HG02798 (cell line): Measurements from ENCODE around the gene GZMB.
"Not testable (repeated sequence)": the region's sequence is repeated elsewhere in the genome, so short reads cannot be mapped to it uniquely, and the experiment has no call there.

Source experiments
- ATAC-seq: cut with Tn5 transposase; IDR thresholded peaks from one replicate; pipeline ENCODE4 v1.9.1; 2021; ENCODE audit warnings: mild to moderate bottlenecking; ENCODE audit not compliant: unreplicated experiment, poor library complexity

The GZMB gene

GRCh38 chr14:24634158-24634557 is at the start of gene GZMB:
GZMB (minus strand) TSS chr14:24634190; CDS start chr14:24634160, 30 bp downstream.
- ATAC-seq = no peak

DNA sequence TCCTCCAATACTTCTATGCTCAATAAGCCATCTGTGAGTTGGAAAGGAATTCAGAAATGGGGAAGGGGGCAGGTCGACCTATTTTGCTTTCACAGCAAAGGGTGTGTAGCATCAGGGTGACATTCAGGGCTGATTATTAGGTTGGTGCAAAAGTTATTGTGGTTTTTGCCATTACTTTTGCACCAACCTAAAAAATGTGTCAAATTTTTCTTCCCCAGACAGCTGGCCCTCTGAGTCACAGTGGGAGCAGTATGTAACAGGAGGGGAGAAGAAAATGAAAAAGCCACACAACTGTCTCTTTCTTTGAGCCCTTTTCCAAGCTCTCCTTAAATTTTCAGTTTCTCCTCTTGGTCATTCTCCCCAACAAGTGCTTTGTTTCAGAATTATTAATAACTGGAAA is 47.1 kb upstream of the GZMB start:
- no peak for ATAC-seq

DNA sequence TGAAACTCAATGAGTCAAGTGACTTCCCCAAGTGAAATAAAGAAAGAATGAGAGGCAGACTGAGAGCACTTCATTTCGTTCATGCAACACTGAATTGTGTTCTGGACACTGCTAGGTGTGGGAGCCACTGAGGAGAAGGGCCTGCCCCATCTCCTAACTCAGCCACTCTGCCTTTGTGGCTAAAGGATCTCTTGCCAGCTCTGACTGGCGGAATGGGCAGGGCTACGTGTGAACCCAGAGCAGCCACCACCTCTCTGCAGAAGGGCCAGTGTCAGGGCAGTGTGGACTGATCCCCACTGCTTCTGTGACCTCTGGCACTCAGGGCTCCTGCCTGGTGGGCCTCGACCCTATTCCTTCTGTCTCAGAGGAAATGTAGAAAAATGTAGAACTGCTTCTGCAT is 46.5 kb upstream of the GZMB start:
- no peak for ATAC-seq

DNA sequence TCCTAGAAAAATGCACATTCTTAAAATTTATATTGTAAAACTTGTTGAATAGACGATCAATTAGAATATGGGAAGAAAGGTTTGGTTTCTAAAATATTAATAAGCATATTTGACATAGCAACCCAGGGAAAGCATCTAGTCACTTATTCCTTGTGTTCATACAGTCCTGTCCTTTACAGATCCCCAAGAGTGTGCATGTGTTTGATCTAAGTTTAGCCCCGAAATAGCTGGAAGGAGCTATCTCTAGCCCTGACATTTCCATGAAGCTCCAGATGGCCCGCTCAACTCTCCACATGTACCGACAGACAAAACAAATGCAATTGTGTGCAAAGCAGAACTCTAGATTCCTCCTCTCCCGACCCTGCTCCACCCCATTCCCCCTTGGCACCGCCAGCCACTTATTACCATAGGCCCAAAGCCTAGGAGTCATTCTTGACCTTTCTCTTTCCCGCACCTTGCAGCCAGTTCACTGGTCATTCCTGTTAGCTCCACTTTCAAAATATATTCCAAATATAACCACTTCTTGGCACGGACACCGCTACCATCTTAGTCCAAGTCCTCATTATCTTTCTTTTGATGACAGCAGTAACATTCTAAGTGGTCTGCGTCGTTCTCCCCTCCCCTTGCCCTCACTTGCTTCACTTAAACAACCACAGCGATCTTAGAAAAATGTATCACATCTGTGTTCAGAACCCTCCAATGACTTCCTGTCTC is 45.4 kb upstream of the GZMB start:
- ATAC-seq = no peak

DNA sequence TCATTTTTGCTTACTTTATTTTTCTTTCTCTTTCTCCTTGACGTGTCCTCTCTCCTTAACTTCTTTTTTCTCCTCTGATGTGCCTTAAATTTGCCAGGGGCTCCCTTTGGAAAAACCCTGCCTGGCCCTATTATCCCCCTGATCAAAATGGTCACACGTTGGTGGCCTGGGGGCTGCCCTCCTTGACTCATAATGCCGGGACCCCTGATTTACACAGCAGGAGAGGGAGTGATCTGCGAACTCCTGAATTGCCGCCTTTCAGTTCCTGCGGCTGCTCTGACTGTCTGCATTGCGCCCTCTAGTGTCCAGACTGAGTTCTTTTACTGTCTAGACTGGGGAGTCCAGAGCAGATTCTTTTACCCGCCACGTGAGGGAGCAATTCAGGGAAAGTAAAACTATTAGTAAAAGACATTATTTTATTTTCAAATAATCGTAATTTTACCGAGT is 44.8 kb upstream of the GZMB start:
- peak; percentile 87 for ATAC-seq

- ATAC-seq = no peak
These were observed 44.0 kb upstream of the GZMB start for GRCh38 chr14:24677956-24678355.

DNA sequence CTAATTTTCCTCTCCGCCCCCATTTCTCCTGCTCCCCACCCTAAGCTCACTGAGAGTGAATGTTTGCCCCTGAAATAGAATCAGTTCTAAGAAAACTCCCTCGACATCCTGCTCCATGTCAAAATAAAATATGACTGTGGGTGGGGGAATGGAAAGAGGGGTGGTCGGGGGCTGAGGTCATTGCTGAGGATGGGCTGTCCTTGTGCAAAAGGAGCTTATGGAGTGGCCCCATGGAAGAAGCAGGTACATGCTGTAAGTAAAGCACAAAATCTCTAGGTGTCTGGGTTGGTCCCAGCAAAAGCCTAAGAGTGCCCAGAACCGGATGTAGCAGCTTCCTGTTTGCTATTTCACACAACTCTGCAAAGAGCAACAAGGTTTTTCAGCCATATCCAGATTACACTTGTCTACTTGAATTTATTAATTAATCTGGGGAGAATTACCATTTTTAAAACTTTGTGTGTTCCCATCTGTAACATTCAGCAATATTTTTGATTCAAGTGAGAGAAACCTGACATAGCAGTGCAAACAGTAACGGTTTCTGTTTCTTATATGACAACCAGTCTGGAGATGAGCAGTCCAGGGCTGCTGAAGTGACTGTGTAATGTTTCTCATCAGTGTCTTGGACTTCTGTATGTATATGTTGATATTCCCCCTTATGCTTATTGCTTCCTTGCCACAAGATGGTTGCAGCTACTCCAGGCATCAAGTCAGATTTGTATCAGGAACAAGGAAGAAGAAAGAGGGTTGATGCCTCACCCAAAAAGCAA is 40.4 kb upstream of the GZMB start:
- ATAC-seq = peak; percentile 56

- peak; percentile 64 for ATAC-seq
These were observed 39.7 kb upstream of the GZMB start for GRCh38 chr14:24673534-24674203.

GRCh38 chr14:24673059-24673458 is 39.1 kb upstream of the GZMB start:
- ATAC-seq = peak; percentile 65

DNA sequence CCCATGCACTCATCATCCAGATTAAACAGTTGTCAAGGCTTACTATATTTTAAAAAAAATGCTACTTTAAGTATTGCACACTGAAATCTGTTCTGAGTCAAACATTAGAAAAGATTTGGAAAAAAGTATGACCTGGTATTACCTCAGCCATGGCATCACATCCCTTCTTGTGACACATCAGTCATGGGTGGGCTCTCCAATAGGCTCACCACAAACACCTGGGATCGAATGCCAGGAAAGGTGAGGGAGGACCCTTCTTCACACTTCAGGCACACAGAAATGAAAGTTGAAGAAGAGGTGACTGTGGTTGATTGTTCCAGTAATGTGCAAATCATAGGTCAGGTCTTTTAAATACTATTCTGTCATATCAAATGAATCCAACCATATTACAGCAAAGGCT is 36.6 kb upstream of the GZMB start:
- ATAC-seq = no peak

DNA sequence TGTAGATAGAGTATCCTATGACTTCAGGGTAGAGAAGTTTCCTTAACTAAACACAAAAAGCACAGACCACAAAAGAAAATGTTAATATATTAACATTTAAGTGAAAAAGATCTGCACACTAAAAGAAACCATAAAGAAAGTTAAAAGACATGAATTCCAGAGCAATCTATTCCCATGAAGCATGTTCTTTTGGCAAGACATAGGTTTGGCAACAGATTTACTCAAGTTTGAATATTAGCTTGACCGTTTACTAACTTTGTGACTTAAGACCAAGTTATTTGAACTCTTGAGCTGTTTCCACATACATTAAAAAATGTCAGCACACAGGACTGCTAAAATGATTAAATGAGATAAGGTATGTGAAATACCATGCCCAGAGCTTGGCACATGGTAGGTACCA is 35.7 kb upstream of the GZMB start:
- no peak for ATAC-seq

DNA sequence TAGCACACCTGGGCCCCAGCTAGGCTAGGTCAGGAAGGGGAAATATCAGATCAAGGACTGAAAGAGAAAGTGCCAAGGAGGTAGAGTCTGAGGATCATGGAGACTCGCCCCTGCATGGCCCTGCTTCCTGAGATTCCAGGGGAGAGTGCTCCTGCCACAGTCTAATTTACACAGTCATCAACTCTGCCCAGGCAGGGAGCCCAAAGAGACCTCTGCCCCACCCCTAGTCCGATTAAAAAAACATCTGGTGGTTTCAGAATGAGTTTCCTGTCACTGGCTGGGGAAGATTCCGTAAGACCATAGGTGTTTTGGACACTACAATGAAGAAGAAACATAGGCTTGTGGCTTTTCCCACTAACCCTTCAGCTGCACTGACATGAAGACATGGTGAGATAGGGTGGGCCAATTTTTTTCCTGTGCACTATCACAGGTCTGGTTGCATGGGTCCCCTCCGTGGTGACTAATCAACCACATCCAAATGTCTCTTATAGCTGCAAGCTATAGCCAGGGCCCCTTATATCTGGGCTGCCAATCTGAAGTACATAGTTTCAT is 31.5 kb upstream of the GZMB start:
- ATAC-seq = peak; percentile 96

GRCh38 chr14:24664366-24664765 is 30.4 kb upstream of the GZMB start:
- ATAC-seq = no peak

- no peak for ATAC-seq
These were observed 28.8 kb upstream of the GZMB start for GRCh38 chr14:24662753-24663152.

DNA sequence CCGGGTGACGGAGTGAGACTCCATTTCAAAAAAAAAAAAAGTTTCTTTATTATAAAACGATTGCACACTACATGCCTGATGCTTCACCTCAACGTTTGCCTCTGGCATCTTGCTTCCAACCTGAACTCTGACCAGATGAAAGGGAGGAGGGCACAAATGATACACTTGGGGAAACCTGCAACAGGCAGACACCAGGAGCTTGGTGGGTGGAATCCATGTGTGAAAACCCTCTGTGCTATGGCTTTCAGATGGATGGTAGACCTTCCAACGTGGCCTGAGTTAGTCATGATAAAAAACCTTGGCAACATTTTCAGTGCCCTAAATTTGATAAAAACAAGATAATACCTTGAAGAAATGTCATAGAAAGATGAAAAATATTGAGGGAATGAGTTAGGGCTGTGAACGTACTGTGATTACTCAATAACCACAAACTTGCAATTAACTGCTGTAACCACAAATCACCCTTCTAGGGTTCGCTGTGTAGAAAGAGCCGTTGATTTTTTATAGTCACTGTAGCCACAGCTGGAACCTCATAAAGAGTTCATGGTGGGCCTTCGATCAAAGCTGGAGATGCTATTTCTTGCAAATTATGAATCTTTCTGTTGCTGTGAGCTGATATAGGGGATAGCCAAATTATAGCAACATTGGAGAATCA is 26.1 kb upstream of the GZMB start:
- ATAC-seq = no peak

GRCh38 chr14:24648361-24648760 is 14.4 kb upstream of the GZMB start:
- not testable (repeated sequence) for ATAC-seq

DNA sequence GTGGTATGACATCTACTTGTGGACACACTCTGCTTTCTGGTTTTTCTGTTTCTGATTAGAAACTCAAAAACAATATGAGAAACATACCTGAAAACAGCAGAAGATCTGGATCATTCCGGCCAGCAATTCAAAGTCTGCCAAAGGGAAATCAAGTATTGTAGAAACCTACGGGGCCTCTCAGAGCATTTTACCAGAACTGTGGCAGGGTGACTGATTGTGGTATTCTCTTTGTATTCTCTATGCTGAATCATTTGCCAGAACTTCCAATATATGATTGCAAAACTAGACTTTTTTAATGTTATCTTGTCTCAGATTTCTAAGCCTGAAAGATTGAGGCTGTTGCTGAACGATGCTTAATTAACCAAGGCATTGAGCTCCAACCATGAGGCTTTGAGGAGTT is 5.9 kb upstream of the GZMB start:
- no peak for ATAC-seq

GRCh38 chr14:24639270-24639669 is 5.3 kb upstream of the GZMB start:
- no peak for ATAC-seq

- no peak for ATAC-seq
These were observed 637 bp downstream of the GZMB start for GRCh38 chr14:24633353-24633752.

DNA sequence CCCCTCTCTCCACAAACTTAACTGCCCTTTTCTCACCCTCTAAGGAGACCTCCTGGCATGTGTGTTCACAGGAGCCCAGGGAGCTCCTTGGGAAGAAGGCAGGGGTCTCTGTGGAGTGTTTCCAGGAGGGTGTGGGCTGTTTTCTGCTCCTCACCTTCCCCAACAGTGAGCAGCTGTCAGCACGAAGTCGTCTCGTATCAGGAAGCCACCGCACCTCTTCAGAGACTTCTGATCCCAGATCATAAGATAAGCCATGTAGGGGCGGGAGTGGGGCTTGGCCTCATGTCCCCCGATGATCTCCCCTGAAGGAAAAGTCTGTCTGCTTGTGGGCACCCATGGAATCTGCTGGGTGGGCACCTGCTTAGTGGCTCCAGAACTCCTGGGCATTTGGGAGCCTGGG is 1.2 kb downstream of the GZMB start:
- ATAC-seq = no peak
